ENCODE measurements around the gene THADA.

Gene THADA

DNA sequence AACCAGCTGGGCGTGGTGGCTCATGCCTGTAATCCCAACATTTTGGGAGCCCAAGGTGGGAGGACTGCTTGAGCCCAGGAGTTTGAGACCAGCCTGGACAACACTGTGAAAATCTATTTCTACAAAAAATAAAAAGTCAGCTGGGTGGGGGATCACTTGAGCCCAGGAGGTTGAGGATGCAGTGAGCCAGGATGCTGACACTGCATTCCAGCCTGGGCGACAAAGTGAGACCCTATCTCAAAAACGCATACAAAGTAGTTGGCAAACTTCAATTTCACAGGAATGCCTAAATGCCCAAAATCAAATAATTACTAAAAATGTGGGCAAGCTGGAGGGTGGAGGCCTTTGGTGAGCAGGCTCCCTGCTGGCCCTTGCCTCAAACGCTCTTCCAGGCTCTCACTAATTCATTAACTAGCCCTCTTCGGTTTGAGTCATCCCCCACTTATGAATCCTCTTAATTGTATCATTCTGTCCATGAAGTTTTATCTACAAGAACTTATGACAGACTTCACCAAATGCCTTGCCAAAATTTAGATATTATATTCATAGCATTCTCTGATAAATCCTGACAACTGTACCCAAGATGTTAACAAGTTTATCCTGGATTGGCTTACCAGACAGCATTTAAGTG, 300.8 kb downstream of the THADA start:
- H3K4me3 ChIP-seq (ENCODE audit: low read depth, low read length) = no peak overlapping the region
- TF ChIP-seq, protein P1, sequence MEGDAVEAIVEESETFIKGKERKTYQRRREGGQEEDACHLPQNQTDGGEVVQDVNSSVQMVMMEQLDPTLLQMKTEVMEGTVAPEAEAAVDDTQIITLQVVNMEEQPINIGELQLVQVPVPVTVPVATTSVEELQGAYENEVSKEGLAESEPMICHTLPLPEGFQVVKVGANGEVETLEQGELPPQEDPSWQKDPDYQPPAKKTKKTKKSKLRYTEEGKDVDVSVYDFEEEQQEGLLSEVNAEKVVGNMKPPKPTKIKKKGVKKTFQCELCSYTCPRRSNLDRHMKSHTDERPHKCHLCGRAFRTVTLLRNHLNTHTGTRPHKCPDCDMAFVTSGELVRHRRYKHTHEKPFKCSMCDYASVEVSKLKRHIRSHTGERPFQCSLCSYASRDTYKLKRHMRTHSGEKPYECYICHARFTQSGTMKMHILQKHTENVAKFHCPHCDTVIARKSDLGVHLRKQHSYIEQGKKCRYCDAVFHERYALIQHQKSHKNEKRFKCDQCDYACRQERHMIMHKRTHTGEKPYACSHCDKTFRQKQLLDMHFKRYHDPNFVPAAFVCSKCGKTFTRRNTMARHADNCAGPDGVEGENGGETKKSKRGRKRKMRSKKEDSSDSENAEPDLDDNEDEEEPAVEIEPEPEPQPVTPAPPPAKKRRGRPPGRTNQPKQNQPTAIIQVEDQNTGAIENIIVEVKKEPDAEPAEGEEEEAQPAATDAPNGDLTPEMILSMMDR (IDR thresholded peaks at IDR 0.05; ENCODE audit: low read depth, low read length) = no peak

DNA sequence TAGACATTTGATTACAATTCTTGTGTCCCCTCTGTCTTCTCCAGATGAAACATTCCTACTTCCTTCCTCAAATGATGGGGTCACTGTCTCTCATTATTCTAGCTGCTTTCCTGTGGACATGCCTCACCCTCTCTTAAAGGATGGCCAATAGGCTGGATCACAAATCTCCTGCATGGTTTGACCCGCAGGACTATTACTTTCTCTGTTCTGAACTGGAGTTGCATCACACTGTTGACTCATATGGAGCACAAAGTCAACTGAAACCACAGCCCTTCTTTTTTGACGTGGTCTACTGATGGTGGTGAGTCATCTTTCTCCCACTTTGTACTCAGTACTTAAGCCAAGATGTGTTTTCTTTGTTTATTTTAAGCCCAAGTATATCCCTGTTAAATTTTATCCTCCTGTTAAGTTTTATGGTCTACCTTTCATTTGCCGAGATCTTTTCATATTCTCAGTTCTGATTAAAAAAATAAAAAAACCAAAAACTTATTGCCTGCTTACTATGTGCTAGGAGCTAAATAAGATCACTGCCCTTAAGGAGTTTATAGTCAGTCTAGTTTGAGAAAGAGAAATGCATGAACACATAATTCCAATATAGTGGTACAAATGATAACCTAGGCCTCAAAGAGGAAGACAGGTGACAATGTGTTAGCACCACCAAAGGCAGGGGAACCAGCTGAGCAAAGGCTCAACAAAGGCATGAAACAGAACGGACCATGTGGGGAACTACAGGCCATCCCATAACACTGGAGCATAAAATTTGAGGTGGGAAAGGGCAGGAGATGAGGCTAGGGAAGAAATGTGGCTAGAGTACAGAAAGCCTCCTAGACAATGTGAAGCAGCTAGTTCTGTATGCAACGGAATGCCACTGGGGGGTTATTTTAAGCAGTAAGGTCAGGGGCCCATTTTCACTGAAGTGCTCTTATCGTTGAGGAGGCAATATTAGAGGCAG, 301.8 kb downstream of the THADA start:
- TF ChIP-seq, protein P1 (IDR thresholded peaks at IDR 0.05; ENCODE audit: low read depth, low read length) = no peak
- no peak overlapping the region for H3K4me3 ChIP-seq (ENCODE audit: low read depth, low read length)

DNA sequence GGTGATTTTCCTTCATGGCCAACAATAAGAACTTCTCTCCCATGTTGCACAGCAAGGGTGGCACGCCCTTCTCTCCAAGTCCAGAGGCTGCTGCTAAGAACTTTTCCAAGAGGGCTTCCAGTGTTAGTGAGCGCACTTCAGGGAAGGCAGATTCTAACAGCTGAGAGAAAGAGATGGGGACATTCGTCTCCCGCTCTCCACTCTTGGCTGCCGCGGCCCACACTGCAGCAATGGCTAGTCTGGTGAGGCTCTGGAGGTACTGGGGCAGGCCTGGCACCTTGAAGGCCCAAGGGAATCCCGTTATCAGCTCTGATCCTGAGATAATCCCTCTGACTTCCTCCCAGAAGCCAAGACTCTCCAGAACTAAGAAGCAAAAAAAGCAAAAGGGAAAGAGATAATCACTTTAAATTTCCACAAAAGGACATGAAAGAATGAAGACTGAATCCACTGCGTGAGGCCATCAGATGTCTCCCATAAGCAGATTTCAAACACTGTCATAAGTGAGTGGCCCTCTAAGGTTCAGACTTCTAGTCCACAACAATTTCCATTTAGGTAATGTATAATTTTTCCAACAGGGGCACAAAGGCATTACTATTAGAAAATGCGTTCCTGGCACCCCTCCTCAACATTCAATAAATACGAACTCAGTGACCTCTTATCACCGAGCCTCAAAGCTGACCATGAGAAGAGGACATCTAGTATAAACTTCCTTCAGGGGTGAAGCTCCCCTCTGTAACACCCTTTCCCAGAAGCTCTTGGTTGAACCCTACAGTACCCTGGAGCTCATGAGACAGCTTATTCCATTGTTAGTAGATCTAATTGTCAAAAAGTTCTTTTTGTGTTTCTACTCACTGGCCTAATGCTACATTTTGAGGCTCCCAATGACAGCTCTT, 302.7 kb downstream of the THADA start:
- no peak overlapping the region for H3K4me3 ChIP-seq (ENCODE audit: low read depth, low read length)
- TF ChIP-seq, protein P1 (IDR thresholded peaks at IDR 0.05; ENCODE audit: low read depth, low read length) = no peak

DNA sequence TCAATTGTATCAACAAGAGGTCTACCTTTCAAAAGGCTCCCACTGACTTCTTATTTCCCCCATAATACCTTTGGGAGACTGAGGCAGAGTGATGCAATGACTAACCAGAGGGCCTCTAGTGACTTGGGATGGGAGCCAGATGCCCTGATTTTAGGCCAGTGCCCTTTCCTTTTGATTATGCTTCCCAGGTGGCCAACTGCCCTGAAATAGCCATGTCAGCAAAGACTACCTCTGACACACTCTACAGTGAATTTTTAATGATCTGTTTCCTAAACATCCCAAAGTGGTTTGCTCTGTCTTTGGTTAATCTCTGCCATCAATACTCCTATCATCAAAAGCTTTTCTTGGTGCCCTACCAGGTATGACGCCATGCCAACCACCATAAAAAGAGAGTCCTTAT, 303.5 kb downstream of the THADA start:
- no peak overlapping the region for H3K4me3 ChIP-seq (ENCODE audit: low read depth, low read length)
- TF ChIP-seq, protein P1 (IDR thresholded peaks at IDR 0.05; ENCODE audit: low read depth, low read length) = no peak

DNA sequence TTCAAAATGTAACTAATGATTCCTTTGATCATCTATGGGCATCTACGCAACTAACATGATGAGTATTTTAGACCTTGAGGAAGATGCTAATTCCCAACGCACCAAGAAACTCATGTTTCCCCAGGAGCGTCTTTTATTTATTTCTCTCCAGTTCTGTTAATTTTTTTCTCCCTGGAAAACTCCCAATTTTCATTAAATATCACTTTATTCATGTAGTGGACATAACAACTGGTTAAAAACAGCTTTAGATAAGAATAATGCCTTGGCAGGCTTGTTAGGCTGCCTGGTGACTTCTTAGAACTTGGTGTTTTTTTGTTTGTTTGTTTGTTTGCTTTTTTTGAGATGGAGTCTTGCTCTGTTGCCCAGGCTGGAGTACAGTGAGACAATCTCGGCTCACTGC, 306.5 kb downstream of the THADA start:
- TF ChIP-seq, protein P1 (IDR thresholded peaks at IDR 0.05; ENCODE audit: low read depth, low read length) = no peak
- no peak overlapping the region for H3K4me3 ChIP-seq (ENCODE audit: low read depth, low read length)

DNA sequence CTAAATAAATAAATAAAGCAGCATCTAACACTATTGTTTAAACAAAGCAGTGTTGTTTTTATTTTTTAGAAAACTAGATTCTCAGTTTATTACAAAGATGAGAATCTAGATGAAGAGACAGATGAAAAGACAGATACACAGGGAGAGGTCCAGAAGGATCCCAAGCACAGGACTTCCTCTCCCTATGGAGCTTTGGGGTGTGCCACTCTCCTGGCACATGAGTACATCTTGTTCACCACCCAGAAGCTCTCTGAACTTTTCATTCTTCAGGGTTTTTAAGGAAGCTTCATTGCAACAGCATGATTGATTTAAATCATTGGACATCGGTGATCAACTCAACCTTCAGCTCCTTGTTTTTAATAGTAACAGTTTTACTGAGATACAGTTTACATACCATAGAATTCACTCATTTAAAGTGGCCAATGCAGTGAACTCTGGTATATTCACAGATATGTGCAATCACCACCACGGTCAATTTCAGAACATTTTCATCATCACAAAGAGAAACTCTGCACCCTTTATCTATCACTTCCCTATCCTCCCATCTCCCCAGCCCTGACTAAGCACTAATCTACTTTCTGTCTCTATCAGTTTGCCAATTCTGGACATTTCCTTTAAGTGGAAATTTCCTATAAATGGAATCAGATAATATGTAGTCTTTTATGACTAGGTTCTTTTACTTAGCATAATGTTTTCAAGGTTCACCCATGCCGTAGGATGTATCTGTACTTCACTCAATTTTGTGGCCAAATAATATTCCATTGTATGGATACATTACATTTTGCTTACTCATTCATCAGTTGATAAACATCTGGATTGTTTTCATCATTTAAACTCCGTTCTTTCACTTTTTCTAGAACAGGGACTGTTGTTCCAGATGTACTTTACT, 307.2 kb downstream of the THADA start:
- TF ChIP-seq, protein P1 (IDR thresholded peaks at IDR 0.05; ENCODE audit: low read depth, low read length) = no peak
- no peak overlapping the region for H3K4me3 ChIP-seq (ENCODE audit: low read depth, low read length)
